Pons (tissue), 1 donor: Measurements from ENCODE around the gene C2orf76.

Source experiments
- DNase-seq: peaks from one replicate; pipeline ENCODE4 v3.0.0-alpha.2; 2016; ENCODE audit warnings: low spot score

The C2orf76 gene

GRCh38 chr2:119264781-119265692 is 101.6 kb downstream of the C2orf76 start:
- no peak for DNase-seq

DNA sequence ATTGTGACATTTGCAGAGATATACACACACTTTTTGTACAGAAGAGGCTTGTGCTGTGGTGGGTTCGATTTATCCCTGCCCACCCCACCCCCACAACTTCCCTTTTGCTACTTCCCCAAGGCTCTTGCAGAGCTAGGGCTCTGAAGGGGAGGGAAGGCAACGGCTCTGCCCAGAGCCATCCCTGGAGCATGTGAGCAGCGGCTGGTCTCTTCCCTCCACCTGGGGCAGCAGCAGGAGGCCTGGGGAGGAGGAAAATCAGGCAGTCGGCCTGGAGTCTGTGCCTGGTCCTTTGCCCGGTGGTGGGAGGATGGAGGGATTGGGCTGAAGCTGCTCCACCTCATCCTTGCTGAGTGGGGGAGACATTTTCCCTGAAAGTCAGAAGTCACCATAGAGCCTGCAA is 103.0 kb downstream of the C2orf76 start:
- DNase-seq, result peak; percentile 71

- DNase-seq, result no peak
These were observed 103.6 kb downstream of the C2orf76 start for GRCh38 chr2:119263025-119263424.

GRCh38 chr2:119261493-119262225 is 105.0 kb downstream of the C2orf76 start:
- DNase-seq, result no peak

DNA sequence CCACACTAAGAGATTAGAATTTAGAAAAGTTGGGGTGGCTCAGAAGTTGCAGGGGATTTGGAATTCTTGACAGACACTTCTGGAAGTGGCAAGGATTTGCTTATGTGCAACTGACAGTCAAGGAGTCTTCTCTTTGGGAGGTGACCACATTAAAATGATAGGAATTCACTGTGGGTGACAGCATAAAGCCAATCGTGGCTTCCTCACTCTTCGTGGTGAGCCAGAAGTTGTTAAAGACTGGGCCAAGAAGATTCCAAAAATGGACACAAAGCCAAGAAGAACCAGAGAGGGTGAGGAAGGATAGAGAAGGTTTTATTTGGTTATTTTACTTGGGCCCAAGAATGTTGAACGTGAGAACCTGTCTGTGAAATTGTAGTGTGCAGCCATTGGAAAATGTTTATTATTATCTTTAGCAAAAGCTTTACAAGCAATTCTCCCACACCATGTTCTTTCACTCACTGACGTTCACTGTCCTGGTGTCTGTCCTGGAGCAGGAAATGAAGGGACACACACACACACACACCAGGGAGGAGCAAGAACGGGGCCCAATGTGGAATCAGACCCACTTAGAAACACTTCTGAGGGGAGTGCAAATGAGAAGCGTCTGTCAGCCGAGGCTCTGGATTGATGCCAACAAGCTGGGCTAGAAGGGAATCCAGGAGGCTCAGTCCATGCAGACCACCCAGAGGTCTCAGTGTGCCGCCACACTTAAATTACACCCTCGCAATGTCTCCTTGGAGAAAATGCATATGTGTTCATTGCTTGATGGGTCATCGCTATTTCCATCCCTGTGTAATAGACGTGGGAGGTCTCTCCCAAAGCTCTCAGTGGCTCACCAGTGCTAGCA is 105.8 kb downstream of the C2orf76 start:
- DNase-seq, result no peak

DNA sequence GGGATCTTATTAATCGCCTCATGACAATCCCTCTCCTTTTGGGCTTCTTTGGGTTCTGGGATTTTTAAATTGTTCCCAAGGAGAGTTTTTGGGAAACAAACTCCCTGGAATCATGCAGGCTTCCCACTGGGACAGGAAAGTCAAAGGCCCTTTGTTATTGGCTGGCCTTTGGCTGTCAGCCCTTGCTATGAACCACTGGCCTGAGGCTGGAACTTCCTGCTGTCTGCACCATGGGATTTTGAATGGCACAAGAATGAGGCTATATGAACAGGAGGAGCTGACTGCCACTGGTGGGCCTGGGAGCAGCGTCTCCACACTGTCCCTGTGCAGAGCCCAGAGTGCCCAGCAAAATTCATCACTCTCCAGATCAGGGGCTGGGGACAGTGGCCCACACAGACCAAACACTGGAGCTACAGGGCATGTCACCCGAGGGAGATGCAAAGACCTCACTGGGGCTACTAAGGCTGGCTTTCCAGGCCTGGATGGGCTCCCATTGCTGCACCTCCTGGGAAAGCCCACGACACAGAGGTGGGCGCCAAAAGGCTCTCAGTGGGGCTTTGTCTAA is 107.3 kb downstream of the C2orf76 start:
- peak; percentile 87 for DNase-seq

- DNase-seq, result no peak
These were observed 109.4 kb downstream of the C2orf76 start for GRCh38 chr2:119257198-119257597.

DNA sequence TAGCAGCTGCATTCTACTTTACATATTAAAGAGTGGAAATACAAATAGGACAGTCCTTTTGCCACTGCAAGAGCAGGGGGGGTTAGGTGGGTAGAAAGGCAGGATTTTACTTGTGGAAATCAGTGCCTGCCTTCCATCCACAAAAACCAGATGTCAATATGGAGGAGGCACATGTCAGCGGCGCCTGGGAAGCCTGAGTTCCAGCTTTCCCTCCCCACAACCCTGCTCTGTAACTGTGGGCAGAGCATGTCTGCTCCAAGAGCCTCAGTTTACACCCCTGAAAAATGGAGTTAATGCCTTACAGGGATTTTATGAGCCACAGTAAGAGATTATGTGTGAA is 110.1 kb downstream of the C2orf76 start:
- DNase-seq, result no peak

GRCh38 chr2:119255760-119256581 is 110.7 kb downstream of the C2orf76 start:
- DNase-seq, result no peak

DNA sequence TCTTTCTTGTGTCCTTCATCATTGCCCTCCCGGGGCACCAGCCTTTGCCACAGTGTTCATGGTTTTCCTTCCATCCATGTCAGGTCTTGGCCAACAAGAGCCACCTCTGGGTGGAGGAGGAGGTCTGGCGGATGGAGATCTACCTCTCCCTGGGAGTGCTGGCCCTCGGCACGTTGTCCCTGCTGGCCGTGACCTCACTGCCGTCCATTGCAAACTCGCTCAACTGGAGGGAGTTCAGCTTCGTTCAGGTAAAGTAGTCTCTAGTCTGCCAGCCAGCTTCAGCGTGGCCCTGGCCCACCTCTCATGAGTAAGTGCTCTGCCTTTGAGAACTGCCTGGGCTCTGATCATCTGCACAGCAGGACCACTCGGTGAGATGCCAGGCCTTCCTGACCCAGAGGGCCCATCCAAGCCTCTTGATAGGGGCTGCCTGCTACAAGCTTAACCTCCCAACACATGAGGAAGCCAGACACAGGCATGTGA is 112.0 kb downstream of the C2orf76 start:
- DNase-seq, result no peak

DNA sequence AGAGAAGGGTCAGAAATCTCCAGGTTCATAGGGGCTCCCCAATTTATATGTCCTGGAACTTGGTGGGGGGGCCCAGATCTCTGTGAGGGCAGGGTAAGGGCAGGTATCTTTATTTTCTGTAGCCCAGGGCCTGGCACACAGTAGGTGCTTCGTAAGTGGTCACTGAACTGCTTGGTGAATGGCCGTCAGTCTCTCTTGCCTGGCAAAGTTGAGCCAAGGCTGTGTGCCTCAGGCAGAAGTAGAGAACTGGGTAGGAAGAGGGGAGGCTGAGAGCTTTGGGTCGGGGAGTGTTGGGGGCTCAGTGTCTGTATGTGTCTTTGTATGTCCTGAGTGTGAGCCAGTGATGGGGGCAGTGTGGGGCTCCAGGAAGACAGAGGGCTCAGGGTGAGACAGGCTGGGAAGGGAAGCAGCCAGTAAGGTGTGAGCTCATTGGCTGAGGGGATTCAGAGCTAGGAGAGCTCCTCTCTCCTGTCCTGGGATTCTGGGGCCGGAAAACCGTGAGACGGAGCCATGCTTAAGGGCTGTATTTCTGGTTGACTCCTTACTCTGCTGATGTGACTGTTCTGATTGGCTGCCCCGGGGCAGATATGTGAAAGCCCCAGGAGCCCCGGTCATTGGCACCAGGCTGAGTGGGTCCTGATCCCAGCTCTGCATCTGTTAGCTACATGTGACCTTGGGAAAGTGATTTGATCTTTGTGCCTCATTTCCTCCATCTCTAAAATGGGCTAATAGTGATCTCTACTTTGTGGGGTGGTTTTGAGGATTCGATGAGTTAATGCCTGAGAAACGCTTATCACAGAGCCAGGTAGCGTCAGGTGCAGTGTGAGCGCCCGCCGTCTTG is 112.7 kb downstream of the C2orf76 start:
- DNase-seq, result no peak

- no peak for DNase-seq
These were observed 113.4 kb downstream of the C2orf76 start for GRCh38 chr2:119253114-119253702.
